GM20431 (cell line): ENCODE measurements around the gene BTBD7.

Experiments used
- in situ Hi-C: fragments of 300-500 bp; cut with MseI, MboI; formaldehyde crosslinking; loops from one replicate; pipeline ENCODE4 v1.15.0; 2020; ENCODE audit warnings: low sequenced_read_pairs; ENCODE audit not compliant: unreplicated experiment

The BTBD7 gene

GRCh38 chr14:93266127-93266526, 66.7 kb downstream of the BTBD7 start:
- in situ Hi-C loops, result no loop called here

- in situ Hi-C loops, result no loop called here
Observed at GRCh38 chr14:93263416-93263815, 69.4 kb downstream of the BTBD7 start.

GRCh38 chr14:93262446-93262845, 70.4 kb downstream of the BTBD7 start:
- in situ Hi-C loops, result no loop called here

- in situ Hi-C loops, result loop anchor here (25.0 kb wide), 1 partner anchor 363 kb away; no protein-coding TSS in a partner anchor
Observed at GRCh38 chr14:93249128-93249831, 83.6 kb downstream of the BTBD7 start.

- in situ Hi-C loops, result loop anchor here (25.0 kb wide), 1 partner anchor 366 kb away; no protein-coding TSS in a partner anchor
Observed at GRCh38 chr14:93246534-93246933, 86.3 kb downstream of the BTBD7 start.

- in situ Hi-C loops, result loop anchor here (25.0 kb wide), 1 partner anchor 366 kb away; no protein-coding TSS in a partner anchor
Observed at GRCh38 chr14:93245764-93246420, 86.9 kb downstream of the BTBD7 start.

GRCh38 chr14:93240678-93241000, 92.2 kb downstream of the BTBD7 start:
- in situ Hi-C loops, result loop anchor here (25.0 kb wide), 1 partner anchor 372 kb away; no protein-coding TSS in a partner anchor

GRCh38 chr14:93239869-93240677, 92.8 kb downstream of the BTBD7 start:
- in situ Hi-C loops, result loop anchor here (10.0 to 25.0 kb wide), 2 partner anchors 295 to 372 kb away; no protein-coding TSS in a partner anchor

GRCh38 chr14:93234798-93235197, 98.0 kb downstream of the BTBD7 start:
- in situ Hi-C loops, result loop anchor here (10.0 to 25.0 kb wide), 2 partner anchors 300 to 378 kb away; no protein-coding TSS in a partner anchor

- in situ Hi-C loops, result loop anchor here (10.0 to 25.0 kb wide), 2 partner anchors 302 to 379 kb away; no protein-coding TSS in a partner anchor
Observed at GRCh38 chr14:93233078-93233477, 99.8 kb downstream of the BTBD7 start.

- in situ Hi-C loops, result loop anchor here (10.0 to 25.0 kb wide), 2 partner anchors 303 to 380 kb away; no protein-coding TSS in a partner anchor
Observed at GRCh38 chr14:93232159-93232558, 100.7 kb downstream of the BTBD7 start.

- in situ Hi-C loops, result loop anchor here (10.0 to 25.0 kb wide), 2 partner anchors 303 to 381 kb away; no protein-coding TSS in a partner anchor
Observed at GRCh38 chr14:93231129-93231979, 101.5 kb downstream of the BTBD7 start.

GRCh38 chr14:93230539-93230938, 102.3 kb downstream of the BTBD7 start:
- in situ Hi-C loops, result loop anchor here (10.0 to 25.0 kb wide), 2 partner anchors 304 to 382 kb away; no protein-coding TSS in a partner anchor

GRCh38 chr14:93228550-93228949, 104.3 kb downstream of the BTBD7 start:
- in situ Hi-C loops, result loop anchor here (25.0 kb wide), 1 partner anchor 384 kb away; no protein-coding TSS in a partner anchor

GRCh38 chr14:93223565-93223964, 109.3 kb downstream of the BTBD7 start:
- in situ Hi-C loops, result no loop called here

- in situ Hi-C loops, result no loop called here
Observed at GRCh38 chr14:93220509-93220908, 112.3 kb downstream of the BTBD7 start.

- in situ Hi-C loops, result no loop called here
Observed at GRCh38 chr14:93219103-93219726, 113.6 kb downstream of the BTBD7 start.

- in situ Hi-C loops, result no loop called here
Observed at GRCh38 chr14:93214598-93214997, 118.2 kb downstream of the BTBD7 start.

GRCh38 chr14:93212432-93212831, 120.4 kb downstream of the BTBD7 start:
- in situ Hi-C loops, result no loop called here
